GM13976 (cell line): Measurements from ENCODE around the gene FRMD4A.

ENCODE experiments used
- DNase-seq: peaks from one replicate; pipeline ENCODE4 v3.0.0; 2012; ENCODE audit warnings: low spot score
- CTCF ChIP-seq: IDR thresholded peaks from 2 replicates; pipeline ENCODE4 v1.5.1; 2012; ENCODE audit warnings: borderline replicate concordance, mild to moderate bottlenecking; ENCODE audit not compliant: insufficient read depth; ENCODE audit errors: extremely low read depth, missing control alignments, control extremely low read depth
- in situ Hi-C: fragments of 300-500 bp; cut with MboI; formaldehyde crosslinking; loops from one replicate; pipeline ENCODE4 v1.12.0; 2022; ENCODE audit warnings: low sequenced_read_pairs, mixed read lengths, inconsistent platforms; ENCODE audit not compliant: unreplicated experiment

Gene FRMD4A

GRCh38 chr10:13632440-13632839 lies 698.3 kb downstream of the FRMD4A start:
- in situ Hi-C loops, result no loop called here
- DNase-seq, result no peak
- no peak for TF ChIP-seq CTCF

DNA sequence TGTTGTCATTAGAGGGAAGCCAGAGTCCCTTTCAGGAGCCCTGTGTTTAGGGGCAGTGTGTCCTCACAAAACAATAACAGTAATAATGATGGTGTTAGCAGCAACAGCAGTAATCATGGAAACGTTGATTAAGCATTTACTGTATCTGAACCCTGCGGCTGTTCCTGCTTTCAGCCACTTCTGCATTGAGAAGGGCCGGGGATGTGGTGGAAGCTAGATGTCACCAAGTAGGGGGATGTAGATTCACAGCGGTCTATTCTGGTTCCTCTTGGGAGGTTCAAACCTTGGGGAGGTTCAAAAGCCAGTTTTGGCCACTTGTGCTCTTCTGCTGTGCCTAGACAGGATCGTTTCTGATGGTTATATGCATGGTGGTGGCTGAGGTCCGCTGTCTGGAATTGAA lies 699.1 kb downstream of the FRMD4A start:
- TF ChIP-seq CTCF, result no peak
- no peak for DNase-seq
- in situ Hi-C loops, result no loop called here

GRCh38 chr10:13630231-13630630 lies 700.5 kb downstream of the FRMD4A start:
- DNase-seq, result no peak
- no peak for TF ChIP-seq CTCF
- in situ Hi-C loops, result no loop called here

- in situ Hi-C loops, result no loop called here
- no peak for TF ChIP-seq CTCF
- DNase-seq, result no peak
These were observed 701.6 kb downstream of the FRMD4A start for GRCh38 chr10:13629116-13629515.

DNA sequence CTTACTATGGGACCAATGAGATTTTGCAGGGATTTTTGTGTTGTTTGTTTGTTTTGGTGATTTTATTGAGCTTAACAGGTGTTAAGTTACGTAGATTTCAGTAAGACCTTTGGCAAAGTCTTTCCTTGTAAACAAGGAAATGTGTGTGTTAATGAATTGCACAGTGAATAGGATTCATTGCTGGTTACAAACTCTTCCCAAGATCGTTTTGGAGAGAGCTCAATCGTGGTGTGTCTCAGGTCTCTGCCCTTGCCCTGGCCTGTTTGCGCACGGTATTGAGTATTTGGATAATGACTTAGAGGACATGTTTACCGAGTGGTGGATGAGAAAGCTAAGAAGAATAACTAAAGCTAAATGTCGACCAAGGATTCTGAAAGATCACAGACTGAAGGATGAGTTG lies 702.1 kb downstream of the FRMD4A start:
- TF ChIP-seq CTCF, result no peak
- in situ Hi-C loops, result no loop called here
- DNase-seq, result no peak

GRCh38 chr10:13627459-13628310 lies 703.0 kb downstream of the FRMD4A start:
- in situ Hi-C loops, result no loop called here
- no peak for DNase-seq
- no peak for TF ChIP-seq CTCF
